HG02884 (cell line): ENCODE results near the gene BPNT1.
"Not testable (repeated sequence)": the region's sequence is repeated elsewhere in the genome, so short reads cannot be mapped to it uniquely, and the experiment has no call there.

ENCODE experiments used
- ATAC-seq: cut with Tn5 transposase; IDR thresholded peaks from one replicate; pipeline ENCODE4 v1.9.1; 2021; ENCODE audit warnings: mild to moderate bottlenecking, moderate library complexity; ENCODE audit not compliant: unreplicated experiment

The BPNT1 gene

GRCh38 chr1:220084460-220084859, 5.1 kb downstream of the BPNT1 start:
- ATAC-seq = no peak

- no peak for ATAC-seq
These were observed 11.7 kb downstream of the BPNT1 start for GRCh38 chr1:220077887-220078286.

- no peak for ATAC-seq
These were observed 12.5 kb downstream of the BPNT1 start for GRCh38 chr1:220076861-220077762.

- ATAC-seq = no peak
These were observed 22.1 kb downstream of the BPNT1 start for GRCh38 chr1:220067269-220068204.

- no peak for ATAC-seq
These were observed 27.0 kb downstream of the BPNT1 start for GRCh38 chr1:220062629-220063028.

GRCh38 chr1:220060876-220061275, 28.7 kb downstream of the BPNT1 start:
- ATAC-seq = no peak

GRCh38 chr1:220056374-220056773, 33.2 kb downstream of the BPNT1 start:
- ATAC-seq = no peak

- ATAC-seq = peak; percentile 98
These were observed 43.3 kb downstream of the BPNT1 start, which contains the start of gene EPRS1 for GRCh38 chr1:220046052-220046930. Gene EPRS1 (minus strand): TSS chr1:220046505. CDS start chr1:220046388, 117 bp downstream.

- ATAC-seq = no peak
These were observed 44.1 kb downstream of the BPNT1 start for GRCh38 chr1:220045356-220046051.

- no peak for ATAC-seq
These were observed 44.8 kb downstream of the BPNT1 start for GRCh38 chr1:220044678-220045355.

GRCh38 chr1:220043646-220044045, 45.9 kb downstream of the BPNT1 start:
- no peak for ATAC-seq

GRCh38 chr1:220040028-220040596, 49.5 kb downstream of the BPNT1 start:
- no peak for ATAC-seq

- ATAC-seq = no peak
These were observed 50.9 kb downstream of the BPNT1 start for GRCh38 chr1:220038640-220039039.

- not testable (repeated sequence) for ATAC-seq
These were observed 51.8 kb downstream of the BPNT1 start for GRCh38 chr1:220037810-220038209.

GRCh38 chr1:220032911-220033310, 56.7 kb downstream of the BPNT1 start:
- no peak for ATAC-seq

- peak; percentile 60 for ATAC-seq
These were observed 58.3 kb downstream of the BPNT1 start for GRCh38 chr1:220031287-220031686.

- ATAC-seq = no peak
These were observed 61.2 kb downstream of the BPNT1 start for GRCh38 chr1:220028346-220028895.

- no peak for ATAC-seq
These were observed 70.5 kb downstream of the BPNT1 start for GRCh38 chr1:220019071-220019470.

- ATAC-seq = peak; percentile 38
These were observed 76.1 kb downstream of the BPNT1 start for GRCh38 chr1:220013497-220013896.
